HG03060 (cell line): ENCODE measurements around the gene C4A.
"Not testable (repeated sequence)": the region's sequence is repeated elsewhere in the genome, so short reads cannot be mapped to it uniquely, and the experiment has no call there.

Experiments
- ATAC-seq: cut with Tn5 transposase; IDR thresholded peaks from one replicate; pipeline ENCODE4 v1.9.1; 2021; ENCODE audit warnings: low read depth, moderate number of reproducible peaks; ENCODE audit not compliant: unreplicated experiment

C4A gene

GRCh38 chr6:32013738-32014137 lies 31.9 kb downstream of the C4A start:
- not testable (repeated sequence) for ATAC-seq

- not testable (repeated sequence) for ATAC-seq
Measured at GRCh38 chr6:32014547-32014946, 32.7 kb downstream of the C4A start, which contains the start of gene C4B. C4B (plus strand) TSS chr6:32014795; CDS start chr6:32014846, 51 bp downstream.

GRCh38 chr6:32022100-32022499 lies 40.2 kb downstream of the C4A start:
- ATAC-seq: not testable (repeated sequence)

- not testable (repeated sequence) for ATAC-seq
Measured at GRCh38 chr6:32028631-32029030, 46.8 kb downstream of the C4A start.

- ATAC-seq: not testable (repeated sequence)
Measured at GRCh38 chr6:32029553-32029952, 47.7 kb downstream of the C4A start.

GRCh38 chr6:32035283-32036013 lies 53.6 kb downstream of the C4A start:
- not testable (repeated sequence) for ATAC-seq

- not testable (repeated sequence) for ATAC-seq
Measured at GRCh38 chr6:32037136-32037535, 55.3 kb downstream of the C4A start.

GRCh38 chr6:32037598-32038524 lies 56.0 kb downstream of the C4A start, which contains the start of gene CYP21A2:
CYP21A2 (plus strand) TSS chr6:32038415; CDS start chr6:32038423, 8 bp downstream.
- ATAC-seq: not testable (repeated sequence)

- not testable (repeated sequence) for ATAC-seq
Measured at GRCh38 chr6:32038878-32039277, 57.0 kb downstream of the C4A start.

- ATAC-seq: not testable (repeated sequence)
Measured at GRCh38 chr6:32039321-32040274, 57.7 kb downstream of the C4A start.

- ATAC-seq: not testable (repeated sequence)
Measured at GRCh38 chr6:32040299-32041049, 58.6 kb downstream of the C4A start.

- not testable (repeated sequence) for ATAC-seq
Measured at GRCh38 chr6:32041050-32041321, 59.1 kb downstream of the C4A start.

GRCh38 chr6:32041385-32041784 lies 59.5 kb downstream of the C4A start:
- ATAC-seq: not testable (repeated sequence)

- ATAC-seq: not testable (repeated sequence)
Measured at GRCh38 chr6:32042276-32042675, 60.4 kb downstream of the C4A start.

- not testable (repeated sequence) for ATAC-seq
Measured at GRCh38 chr6:32043589-32044380, 61.9 kb downstream of the C4A start.

- not testable (repeated sequence) for ATAC-seq
Measured at GRCh38 chr6:32044916-32045315, 63.1 kb downstream of the C4A start.

- ATAC-seq: no peak
Measured at GRCh38 chr6:32045811-32046449, 64.1 kb downstream of the C4A start.

GRCh38 chr6:32046450-32047083 lies 64.7 kb downstream of the C4A start:
- ATAC-seq: no peak
